Activated T-cell treated with anti-CD3 and anti-CD28 coated beads, Interleukin-2, amount 50 U/mL, for 48 hours (primary cell): ENCODE results near the gene SYNDIG1.
"Not testable (repeated sequence)": the region's sequence is repeated elsewhere in the genome, so short reads cannot be mapped to it uniquely, and the experiment has no call there.

Experiments used
- DNase-seq, 2 experiments: peaks; one replicate each; pipeline ENCODE4 v3.0.0-alpha.2; 2020

Gene SYNDIG1

GRCh38 chr20:24493661-24494459 is 24.4 kb downstream of the SYNDIG1 start:
- DNase-seq = no peak

GRCh38 chr20:24494460-24494920 is 25.1 kb downstream of the SYNDIG1 start:
- DNase-seq = no peak

- no peak for DNase-seq
Observed at GRCh38 chr20:24495266-24495665, 25.8 kb downstream of the SYNDIG1 start.

- DNase-seq = no peak
Observed at GRCh38 chr20:24497851-24498250, 28.4 kb downstream of the SYNDIG1 start.

GRCh38 chr20:24498641-24499040 is 29.2 kb downstream of the SYNDIG1 start:
- no peak for DNase-seq

GRCh38 chr20:24499472-24499871 is 30.0 kb downstream of the SYNDIG1 start:
- no peak for DNase-seq

- no peak for DNase-seq
Observed at GRCh38 chr20:24501764-24502556, 32.5 kb downstream of the SYNDIG1 start.

- DNase-seq = no peak
Observed at GRCh38 chr20:24502661-24503060, 33.2 kb downstream of the SYNDIG1 start.

- DNase-seq = no peak
Observed at GRCh38 chr20:24503352-24503931, 34.0 kb downstream of the SYNDIG1 start.

GRCh38 chr20:24504331-24505285 is 35.2 kb downstream of the SYNDIG1 start:
- DNase-seq = no peak

GRCh38 chr20:24506146-24506545 is 36.7 kb downstream of the SYNDIG1 start:
- no peak for DNase-seq

- DNase-seq = no peak
Observed at GRCh38 chr20:24506696-24507095, 37.3 kb downstream of the SYNDIG1 start.

- DNase-seq = no peak
Observed at GRCh38 chr20:24507182-24507853, 37.9 kb downstream of the SYNDIG1 start.

- not testable (repeated sequence) for DNase-seq
Observed at GRCh38 chr20:24512441-24512840, 43.0 kb downstream of the SYNDIG1 start.

- no peak for DNase-seq
Observed at GRCh38 chr20:24518515-24518914, 49.1 kb downstream of the SYNDIG1 start.

GRCh38 chr20:24519476-24519875 is 50.0 kb downstream of the SYNDIG1 start:
- DNase-seq = no peak

- DNase-seq = no peak
Observed at GRCh38 chr20:24521032-24521431, 51.6 kb downstream of the SYNDIG1 start.

- DNase-seq = no peak
Observed at GRCh38 chr20:24522452-24523330, 53.3 kb downstream of the SYNDIG1 start.

GRCh38 chr20:24523661-24524060 is 54.2 kb downstream of the SYNDIG1 start:
- no peak for DNase-seq

GRCh38 chr20:24528583-24529368 is 59.3 kb downstream of the SYNDIG1 start:
- DNase-seq = no peak
